Astrocyte of the cerebellum (primary cell): ENCODE measurements around the gene USP7.

Source experiments
- DNase-seq: peaks from one replicate; pipeline ENCODE4 v3.0.0-alpha.2; 2011; ENCODE audit warnings: low read depth
- H3K4me3 ChIP-seq: 2 replicates; pipeline ENCODE4 v1.5.1; 2011; ENCODE audit warnings: mild to moderate bottlenecking, low read depth, low read length, moderate library complexity
- CTCF ChIP-seq: IDR thresholded peaks from 2 replicates; pipeline ENCODE4 v1.5.1; 2012; ENCODE audit warnings: low read length, low read depth, moderate library complexity, mild to moderate bottlenecking; ENCODE audit errors: missing control alignments
- in situ Hi-C: cut with HindIII; loops from 2 replicates; pipeline ENCODE4 v1.10.0; 2017; ENCODE audit warnings: low sequenced_read_pairs

USP7 gene

DNA sequence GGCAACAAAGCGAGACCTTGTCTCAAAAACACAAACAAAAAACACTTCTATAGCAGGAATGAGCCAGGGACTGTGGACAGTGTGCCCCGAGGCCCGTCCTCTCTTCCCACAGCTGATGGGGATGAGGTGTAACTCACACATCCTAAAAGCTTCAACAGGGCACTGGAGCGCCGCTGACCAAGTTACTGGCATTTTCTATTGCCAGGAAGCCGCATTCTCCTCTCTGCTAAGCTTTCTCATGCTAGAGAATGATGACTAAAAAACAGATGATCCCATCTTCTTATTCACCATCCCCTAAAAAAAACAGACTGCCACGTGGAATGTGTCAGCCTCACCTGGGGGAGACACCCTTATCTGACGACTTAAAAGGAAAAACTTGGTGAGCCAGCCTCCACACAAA is 111.2 kb downstream of the USP7 start:
- H3K4me3 ChIP-seq = no peak overlapping the region
- in situ Hi-C loops = no loop called here
- no peak for TF ChIP-seq CTCF
- DNase-seq = no peak

DNA sequence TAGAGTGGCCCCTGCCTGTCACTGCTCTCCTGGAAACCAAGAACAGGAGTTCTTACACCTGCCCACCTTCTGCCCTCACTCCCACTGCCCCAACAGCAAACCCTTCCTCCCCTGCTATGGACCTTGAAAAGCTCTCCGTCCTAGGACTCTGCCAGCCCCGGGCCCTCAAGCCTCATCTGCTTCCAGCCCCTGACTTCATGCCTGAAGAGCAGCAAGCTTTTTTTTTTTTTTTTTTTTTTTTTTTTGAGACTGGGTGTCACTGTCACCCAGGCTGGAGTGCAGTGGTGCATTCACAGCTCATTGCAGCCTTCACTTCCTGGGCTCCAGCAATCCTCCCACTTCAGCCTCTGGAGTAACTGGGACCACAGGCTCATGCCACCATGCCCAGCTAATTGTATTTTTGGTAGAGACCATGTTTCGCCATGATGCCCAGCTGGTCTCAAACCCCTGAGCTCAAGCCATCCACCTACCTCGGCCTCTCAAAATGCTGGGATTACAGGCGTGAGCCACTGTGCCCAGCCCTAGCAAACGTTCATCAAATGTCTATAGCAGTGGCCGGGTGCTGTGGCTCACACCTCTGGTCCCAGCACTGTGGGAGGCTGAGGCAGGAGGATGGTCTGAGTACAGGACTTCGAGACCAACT is 111.8 kb downstream of the USP7 start:
- in situ Hi-C loops = no loop called here
- no peak for TF ChIP-seq CTCF
- no peak overlapping the region for H3K4me3 ChIP-seq

GRCh38 chr16:8850279-8850885 is 113.3 kb downstream of the USP7 start:
- no peak overlapping the region for H3K4me3 ChIP-seq
- in situ Hi-C loops = no loop called here
- DNase-seq = no peak
- no peak for TF ChIP-seq CTCF

More for the DNA sequence above, 111.8 kb downstream of the USP7 start:
- no peak for DNase-seq

DNA sequence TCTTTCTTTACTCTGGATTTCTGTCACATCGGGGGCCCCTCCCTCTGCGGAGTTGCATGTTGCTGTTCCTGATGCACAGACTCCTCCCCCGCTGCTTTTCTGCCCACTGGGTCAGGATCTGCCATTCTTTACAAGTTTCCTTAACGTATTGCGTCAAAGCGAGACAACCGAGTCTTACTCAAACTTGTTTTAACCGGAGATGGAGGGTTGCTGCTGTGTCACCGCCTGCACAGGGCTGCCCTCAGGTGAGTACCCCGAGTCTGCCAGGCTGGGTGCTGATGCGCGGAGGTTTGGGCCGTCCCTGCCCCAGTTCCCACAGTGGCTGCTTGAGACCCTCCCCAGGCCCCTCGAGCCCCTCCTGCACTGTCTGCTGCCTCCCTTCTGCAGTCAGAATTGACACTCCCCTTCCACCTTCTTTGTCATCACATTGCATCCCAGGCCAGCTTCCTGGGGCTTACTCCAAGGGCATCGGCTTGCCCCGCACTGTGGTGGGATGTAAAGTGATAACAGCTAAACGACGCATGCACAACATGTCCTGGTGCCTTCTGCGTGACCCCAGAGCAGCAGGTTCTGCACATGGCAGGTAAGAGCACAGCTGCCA is 114.2 kb downstream of the USP7 start:
- H3K4me3 ChIP-seq = no peak overlapping the region
- no peak for DNase-seq
- TF ChIP-seq CTCF = no peak
- in situ Hi-C loops = no loop called here

DNA sequence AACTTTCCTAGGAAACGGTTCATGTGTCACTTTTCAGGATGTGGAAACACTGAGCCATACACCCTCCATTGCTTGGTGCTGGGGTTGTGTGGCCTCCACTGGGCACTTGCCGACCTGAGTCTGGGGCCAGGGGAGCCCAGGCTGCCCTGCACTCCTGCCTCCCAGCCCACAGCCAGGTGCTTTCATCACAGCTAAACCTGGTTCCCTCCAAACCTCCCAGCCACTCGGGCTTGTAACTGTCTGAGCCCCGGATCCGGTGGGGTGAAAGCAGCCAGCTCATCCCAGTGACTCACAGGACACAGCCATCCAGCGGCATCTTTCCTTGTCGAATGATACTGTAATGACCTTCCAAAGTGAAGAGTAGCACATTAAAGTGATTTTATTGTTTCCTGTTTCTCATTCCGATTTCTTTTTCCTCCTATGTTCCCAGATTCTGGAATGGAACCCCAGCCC is 114.7 kb downstream of the USP7 start:
- TF ChIP-seq CTCF = no peak
- no peak for DNase-seq
- H3K4me3 ChIP-seq = no peak overlapping the region
- in situ Hi-C loops = no loop called here

DNA sequence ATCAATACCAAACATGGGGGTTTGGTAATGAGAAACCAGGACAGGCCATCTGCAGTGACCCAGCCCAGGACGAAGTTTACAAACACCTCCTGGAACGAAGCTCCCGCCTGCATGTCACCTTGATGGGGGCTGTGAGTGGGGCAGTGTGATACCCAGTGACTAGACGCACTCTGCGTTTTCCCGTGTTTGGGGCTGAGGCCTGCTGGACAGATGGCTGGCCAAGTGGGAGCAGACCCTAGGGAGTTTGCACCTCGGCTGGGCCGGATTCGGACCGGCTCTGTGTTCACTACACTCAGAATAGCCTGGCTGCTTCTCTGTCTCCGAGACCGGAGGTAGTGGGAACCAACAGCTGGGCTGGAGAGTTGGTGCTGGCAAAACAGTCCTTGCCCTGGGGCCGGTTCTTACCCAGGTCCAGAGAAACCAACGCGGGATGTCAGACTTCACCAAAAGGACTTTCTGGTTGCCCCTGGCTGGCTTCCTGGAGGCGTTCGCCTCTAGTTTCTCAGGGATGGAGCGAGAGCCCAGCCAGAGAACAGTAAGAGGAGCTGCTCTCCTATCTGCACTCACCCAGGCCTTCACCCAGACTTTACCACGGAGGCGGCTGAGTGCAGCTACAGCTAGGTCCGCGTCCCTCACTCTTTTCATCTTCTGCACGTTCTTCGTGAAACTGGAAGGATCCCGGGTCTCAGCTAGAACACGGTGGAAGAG is 115.3 kb downstream of the USP7 start:
- in situ Hi-C loops = no loop called here
- no peak for TF ChIP-seq CTCF
- H3K4me3 ChIP-seq = no peak overlapping the region
- no peak for DNase-seq
